Nephron progenitor cell (in vitro differentiated cells): ENCODE results near the gene MMP24.

Experiments
- DNase-seq: peaks from one replicate; pipeline ENCODE4 v3.0.0; 2021
- H3K27ac Mint-ChIP-seq: 2 replicates; pipeline ENCODE4 v1.8.0; 2021; ENCODE audit warnings: mild to moderate bottlenecking, moderate library complexity, mixed read lengths
- H3K27me3 Mint-ChIP-seq: 2 replicates; pipeline ENCODE4 v1.8.0; 2021; ENCODE audit warnings: mild to moderate bottlenecking, low read depth, mixed read lengths; ENCODE audit not compliant: poor library complexity
- H3K36me3 Mint-ChIP-seq: 2 replicates; pipeline ENCODE4 v1.8.0; 2021; ENCODE audit warnings: low read depth, mixed read lengths
- H3K4me1 Mint-ChIP-seq: 2 replicates; pipeline ENCODE4 v1.8.0; 2021; ENCODE audit warnings: mixed read lengths
- H3K4me3 Mint-ChIP-seq: 2 replicates; pipeline ENCODE4 v1.8.0; 2021; ENCODE audit warnings: mild to moderate bottlenecking, moderate library complexity, mixed read lengths
- H3K9me3 Mint-ChIP-seq: 2 replicates; pipeline ENCODE4 v1.8.0; 2021; ENCODE audit warnings: mild to moderate bottlenecking, moderate library complexity, mixed read lengths
- TF ChIP-seq, protein P1 (sequence below): fragments of 200-600 bp; sonication (generic); IDR thresholded peaks from 2 replicates; pipeline ENCODE4 v1.5.0; 2021; ENCODE audit warnings: antibody characterized with exemption

MMP24 gene

DNA sequence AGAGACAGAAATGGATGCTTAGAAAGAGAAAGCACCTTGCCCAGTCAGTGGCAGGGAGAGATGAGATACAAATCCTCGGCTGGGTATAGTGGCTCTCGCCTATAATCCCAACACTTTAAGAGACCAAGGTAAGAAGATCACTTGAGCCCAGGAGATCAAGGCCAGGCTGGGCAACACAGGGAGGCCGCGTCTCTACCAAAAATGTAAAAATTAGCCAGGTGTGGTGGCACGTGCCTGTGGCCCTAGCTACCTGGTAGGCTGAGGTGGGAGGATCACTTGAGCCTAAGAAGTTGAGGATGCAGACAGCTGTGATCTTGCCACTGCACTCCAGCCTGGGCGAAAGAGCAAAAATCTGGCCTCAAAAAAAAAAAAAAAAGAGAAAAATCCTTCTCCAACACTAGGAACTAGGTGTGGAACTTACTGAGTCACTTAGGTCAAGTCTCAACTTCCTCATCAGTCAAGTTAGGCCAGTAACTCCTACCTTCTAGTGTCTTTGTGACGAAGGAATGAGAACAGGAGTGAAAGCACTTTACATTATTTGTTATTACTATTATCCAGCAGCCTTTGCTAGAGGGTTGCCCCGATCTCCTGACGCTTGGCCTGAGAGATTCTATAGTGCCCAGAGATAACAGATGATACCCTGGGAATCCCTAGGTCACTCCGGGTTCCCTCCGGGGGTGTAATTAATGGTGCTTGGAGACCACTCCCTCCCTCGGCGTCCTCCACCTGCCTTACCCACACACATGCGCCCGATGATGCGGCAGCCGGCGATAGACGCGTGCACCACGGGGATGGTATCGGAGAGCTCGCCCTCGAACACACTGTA is 57.2 kb downstream of the MMP24 start:
- DNase-seq = no peak
- TF ChIP-seq, protein P1, sequence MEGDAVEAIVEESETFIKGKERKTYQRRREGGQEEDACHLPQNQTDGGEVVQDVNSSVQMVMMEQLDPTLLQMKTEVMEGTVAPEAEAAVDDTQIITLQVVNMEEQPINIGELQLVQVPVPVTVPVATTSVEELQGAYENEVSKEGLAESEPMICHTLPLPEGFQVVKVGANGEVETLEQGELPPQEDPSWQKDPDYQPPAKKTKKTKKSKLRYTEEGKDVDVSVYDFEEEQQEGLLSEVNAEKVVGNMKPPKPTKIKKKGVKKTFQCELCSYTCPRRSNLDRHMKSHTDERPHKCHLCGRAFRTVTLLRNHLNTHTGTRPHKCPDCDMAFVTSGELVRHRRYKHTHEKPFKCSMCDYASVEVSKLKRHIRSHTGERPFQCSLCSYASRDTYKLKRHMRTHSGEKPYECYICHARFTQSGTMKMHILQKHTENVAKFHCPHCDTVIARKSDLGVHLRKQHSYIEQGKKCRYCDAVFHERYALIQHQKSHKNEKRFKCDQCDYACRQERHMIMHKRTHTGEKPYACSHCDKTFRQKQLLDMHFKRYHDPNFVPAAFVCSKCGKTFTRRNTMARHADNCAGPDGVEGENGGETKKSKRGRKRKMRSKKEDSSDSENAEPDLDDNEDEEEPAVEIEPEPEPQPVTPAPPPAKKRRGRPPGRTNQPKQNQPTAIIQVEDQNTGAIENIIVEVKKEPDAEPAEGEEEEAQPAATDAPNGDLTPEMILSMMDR = no peak
- Mint-ChIP-seq H3K27me3 (peaks cover 6% of the 10 kb centered on the region), H3K9me3 (no peaks in the 10 kb centered on the region), H3K4me3 (peak overlapping the region; percentile 89), H3K36me3 (peaks cover 34% of the 10 kb centered on the region), H3K27ac (no peak overlapping the region), H3K4me1 (peaks cover 30% of the 10 kb centered on the region)

DNA sequence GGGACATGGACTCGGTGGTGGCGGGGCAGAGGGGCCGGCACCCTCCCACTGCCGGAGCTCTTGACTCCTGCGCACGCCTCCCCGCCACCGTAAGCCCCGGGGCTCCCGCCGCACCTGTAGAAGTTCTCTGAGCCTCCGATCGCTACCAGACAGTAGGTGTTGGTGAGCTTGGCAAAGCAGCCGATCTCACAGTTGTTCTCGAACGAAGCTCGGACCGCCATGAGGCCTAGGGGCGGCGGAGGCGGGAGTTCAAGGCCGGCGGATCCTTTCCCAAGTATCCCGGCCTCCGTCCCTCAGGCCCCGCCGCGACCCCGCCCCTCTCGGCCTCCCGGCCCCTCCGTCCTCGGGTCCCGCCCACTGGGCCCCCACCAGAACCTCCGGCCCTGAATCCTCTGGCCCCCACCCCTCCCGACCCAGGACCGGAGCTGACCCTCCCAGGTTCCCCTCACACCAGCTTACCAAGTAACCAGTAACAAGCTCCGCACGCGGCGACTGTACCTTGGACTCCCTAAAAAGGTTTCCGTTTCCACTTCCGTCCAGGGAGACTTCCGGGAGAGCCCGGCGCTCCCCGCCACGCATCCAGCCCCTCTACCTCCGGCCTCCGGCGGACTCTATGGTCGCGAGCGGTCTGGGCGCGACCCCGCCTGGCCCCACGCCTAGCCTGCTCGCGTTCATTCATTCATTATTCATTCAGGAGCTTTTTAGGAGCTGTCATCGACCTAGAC is 57.9 kb downstream of the MMP24 start, which contains the start of gene EIF6:
TSS of gene EIF6 (minus strand) at position 506 of the 725 bp plus-strand sequence. CDS start at position 221, 285 bp downstream.
- H3K9me3 Mint-ChIP-seq = no peaks in the 10 kb centered on the region
- H3K4me1 Mint-ChIP-seq = peaks cover 28% of the 10 kb centered on the region
- H3K36me3 Mint-ChIP-seq = peaks cover 26% of the 10 kb centered on the region
- H3K27me3 Mint-ChIP-seq = peaks cover 4% of the 10 kb centered on the region
- peak within 1 kb of the TSS; percentile 89 for H3K4me3 Mint-ChIP-seq
- TF ChIP-seq, protein P1 = no peak
- peak within 1 kb of the TSS; percentile 89 for H3K27ac Mint-ChIP-seq
- DNase-seq = peak; percentile 88

DNA sequence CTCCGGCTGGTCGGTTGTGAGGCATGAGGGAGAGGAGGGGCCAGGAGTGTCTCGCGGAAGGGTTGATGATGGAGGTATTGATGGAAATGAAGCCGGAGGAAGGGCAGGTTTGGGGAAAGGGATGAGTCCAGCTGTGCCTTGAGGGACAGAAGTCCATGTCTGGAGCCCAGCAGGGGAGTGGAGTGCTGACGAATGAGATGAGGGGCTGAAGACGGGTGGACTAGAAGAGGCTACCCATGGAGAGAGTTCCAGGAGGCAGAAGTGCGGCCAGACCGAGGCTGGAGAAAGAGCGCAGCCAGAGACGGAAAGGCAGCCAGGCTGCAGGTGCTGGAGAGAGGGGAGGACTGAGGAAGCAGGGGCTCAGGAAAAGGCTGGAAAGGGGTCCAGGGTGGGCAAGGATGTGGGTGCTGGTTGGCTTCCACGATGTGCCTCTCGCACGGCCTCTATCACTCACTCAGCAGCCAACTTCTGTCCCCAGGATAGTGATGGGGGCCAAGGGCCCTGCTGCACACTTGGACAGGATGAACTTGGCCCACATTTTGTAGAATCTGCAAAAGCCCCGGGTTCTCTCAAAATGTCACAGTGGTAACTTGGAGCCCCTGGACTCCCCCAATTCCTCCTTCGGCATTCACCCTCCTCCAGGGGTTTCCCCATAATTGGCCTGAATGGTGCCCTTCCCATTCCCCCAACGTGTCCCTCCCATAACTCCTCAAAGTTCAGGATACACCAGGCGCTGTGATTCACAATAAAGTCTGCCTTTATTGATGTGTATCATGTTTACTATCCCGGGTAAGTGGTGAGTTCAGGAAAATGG is 58.7 kb downstream of the MMP24 start:
- Mint-ChIP-seq H3K27me3 (peaks cover 4% of the 10 kb centered on the region), H3K27ac (peak overlapping the region; percentile 1), H3K9me3 (no peaks in the 10 kb centered on the region), H3K4me1 (peaks cover 28% of the 10 kb centered on the region), H3K36me3 (peaks cover 18% of the 10 kb centered on the region), H3K4me3 (peak overlapping the region; percentile 89)
- TF ChIP-seq, protein P1 = no peak
- no peak for DNase-seq

DNA sequence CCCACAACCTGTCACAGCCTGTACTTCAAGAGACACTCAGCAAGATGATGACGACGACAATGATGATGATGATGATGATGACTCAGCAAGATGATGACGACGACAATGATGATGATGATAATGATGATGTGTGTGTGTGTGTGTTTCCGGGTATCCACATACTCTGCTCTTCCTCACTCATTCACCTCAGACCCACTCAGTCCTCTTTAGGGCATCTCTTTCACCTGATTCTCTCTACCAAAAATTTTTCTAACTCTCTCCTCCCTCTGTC is 59.3 kb downstream of the MMP24 start:
- no peak for DNase-seq
- peak overlapping the region; percentile 79 for H3K27ac Mint-ChIP-seq

DNA sequence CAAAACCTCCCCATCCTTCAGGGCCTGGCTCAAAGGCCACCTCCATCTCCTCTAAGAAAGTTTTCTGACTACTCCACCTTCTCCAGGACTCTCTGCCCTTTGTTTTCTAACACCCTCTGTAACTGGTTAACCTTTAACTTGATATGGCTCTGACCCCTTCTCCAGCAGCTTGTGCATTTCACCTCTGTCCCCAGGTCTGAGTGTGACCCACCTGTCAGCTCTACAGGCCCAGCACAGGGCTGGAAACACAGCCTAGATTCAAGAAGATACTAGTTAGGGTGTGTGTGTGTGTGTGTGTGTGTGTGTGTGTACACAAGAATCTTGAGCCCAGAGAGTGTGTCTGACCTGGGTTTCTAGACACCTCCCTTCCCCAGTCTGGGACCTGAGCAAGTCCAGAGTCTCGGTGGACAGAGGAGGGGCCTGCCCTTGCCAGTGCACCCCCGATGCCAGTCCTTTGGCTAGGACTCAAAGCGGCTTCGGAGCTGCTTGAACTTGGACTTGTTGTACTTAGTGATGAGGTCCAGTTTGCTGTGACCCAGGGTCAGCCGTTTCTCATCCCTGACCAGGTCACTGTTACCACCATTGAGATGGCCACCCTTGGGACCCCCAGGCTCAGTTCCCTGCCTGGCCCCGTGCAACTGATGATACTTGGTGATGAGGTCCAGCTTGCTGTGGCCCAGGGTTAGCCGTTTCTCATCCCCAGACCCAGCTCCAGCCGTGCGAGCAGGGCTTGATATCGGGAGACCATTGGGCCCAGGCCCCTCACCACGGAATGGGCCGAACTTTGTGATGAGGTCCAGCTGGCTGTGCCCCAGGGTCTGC is 59.8 kb downstream of the MMP24 start:
- no peak for DNase-seq
- Mint-ChIP-seq H3K4me3 (peak overlapping the region; percentile 89), H3K4me1 (peaks cover 28% of the 10 kb centered on the region), H3K36me3 (peaks cover 12% of the 10 kb centered on the region), H3K9me3 (no peaks in the 10 kb centered on the region), H3K27ac (peak overlapping the region; percentile 79), H3K27me3 (peaks cover 4% of the 10 kb centered on the region)
- TF ChIP-seq, protein P1 = no peak

More for the DNA sequence above, 59.3 kb downstream of the MMP24 start:
- Mint-ChIP-seq H3K27me3 (peaks cover 4% of the 10 kb centered on the region), H3K9me3 (no peaks in the 10 kb centered on the region), H3K4me1 (peaks cover 28% of the 10 kb centered on the region), H3K4me3 (peak overlapping the region; percentile 89), H3K36me3 (peaks cover 13% of the 10 kb centered on the region)
- TF ChIP-seq, protein P1 = no peak
